Ascending aorta (tissue), 2 donors: Measurements from ENCODE around the gene CTDNEP1. TPM values are rescaled to one million over a fixed set of nuclear protein-coding genes. Genes with fewer than 3 reads are reported as not detected.

Source experiments
- DNase-seq, 2 donors: peaks; one replicate each; pipeline ENCODE4 v3.0.0-alpha.2; 2019; ENCODE audit warnings: low spot score in 2 of 2
- H3K27ac ChIP-seq, 2 donors: fragments of 200-600 bp; sonication (generic); one replicate each; pipeline ENCODE4 v1.5.1; 2016 to 2017; ENCODE audit warnings: mild to moderate bottlenecking in 1 of 2
- H3K27me3 ChIP-seq: fragments of 200-600 bp; sonication (generic); one replicate; pipeline ENCODE4 v1.5.1; 2017
- H3K36me3 ChIP-seq, 2 donors: fragments of 200-600 bp; sonication (generic); one replicate each; pipeline ENCODE4 v1.5.1; 2016
- H3K4me1 ChIP-seq, 2 donors: fragments of 200-600 bp; sonication (generic); one replicate each; pipeline ENCODE4 v1.5.1; 2016 to 2017; ENCODE audit warnings: mild to moderate bottlenecking in 1 of 2
- H3K4me3 ChIP-seq, 2 donors: fragments of 200-600 bp; sonication (generic); one replicate each; pipeline ENCODE4 v1.5.1; 2016 to 2017; ENCODE audit warnings: mild to moderate bottlenecking in 1 of 2
- H3K9me3 ChIP-seq, 2 donors: fragments of 200-600 bp; sonication (generic); one replicate each; pipeline ENCODE4 v1.5.1; 2016
- CTCF ChIP-seq, 3 experiments: fragments of 200-600 bp in 2 of 3; fragments of 450-650 bp in 1 of 3; sonication (generic) in 2 of 3; IDR thresholded peaks; one replicate each; pipeline ENCODE4 v1.5.1; 2016 to 2019; ENCODE audit warnings: antibody characterized with exemption in 3 of 3, mild to moderate bottlenecking in 1 of 3, moderate library complexity in 1 of 3
- intact Hi-C: fragments of 100-400 bp; cut with DNase I; formaldehyde crosslinking; loops from one replicate; pipeline ENCODE4 v1.15.1; 2023
- total RNA-seq: library from RNA; depleted of rRNA; stranded (reverse); fragments of >200 nt; gene quantifications from one replicate; pipeline ENCODE4 v1.1.0, GENCODE V29; 2016

The CTDNEP1 gene
- total RNA-seq, 1 donor from 2014 or later = 81.4 TPM

GRCh38 chr17:7204336-7204735, 47.2 kb downstream of the CTDNEP1 start:
- no peak for DNase-seq
- Histone ChIP-seq H3K27me3 (no peaks in the 10 kb centered on the region), H3K36me3 (peaks cover 13 to 21% of the 10 kb centered on the region in 2 donors), H3K4me3 (peak overlapping the region; percentile 55 to 71), H3K9me3 (no peaks in the 10 kb centered on the region), H3K27ac (peak overlapping the region; percentile 67 to 69), H3K4me1 (peaks cover 0 to 10% of the 10 kb centered on the region in 2 donors)
- TF ChIP-seq CTCF (IDR thresholded peaks at IDR 0.05) = no peak
- intact Hi-C loops = no loop called here

- Histone ChIP-seq H3K4me1 (peaks cover 0 to 10% of the 10 kb centered on the region in 2 donors), H3K27ac (no peak overlapping the region), H3K36me3 (peaks cover 16 to 25% of the 10 kb centered on the region in 2 donors), H3K4me3 (no peak overlapping the region), H3K27me3 (no peaks in the 10 kb centered on the region), H3K9me3 (no peaks in the 10 kb centered on the region)
- no peak for DNase-seq
- intact Hi-C loops = no loop called here
- no peak for TF ChIP-seq CTCF (IDR thresholded peaks at IDR 0.05)
Measured at GRCh38 chr17:7203391-7203790, 48.1 kb downstream of the CTDNEP1 start.

- H3K27me3 ChIP-seq = no peaks in the 10 kb centered on the region
- no peaks in the 10 kb centered on the region for H3K9me3 ChIP-seq
- peaks cover 45 to 54% of the 10 kb centered on the region in 2 donors for H3K36me3 ChIP-seq
- H3K4me3 ChIP-seq = no peak overlapping the region
- intact Hi-C loops = no loop called here
- no peak overlapping the region for H3K27ac ChIP-seq
- TF ChIP-seq CTCF (IDR thresholded peaks at IDR 0.05) = no peak
- no peaks in the 10 kb centered on the region for H3K4me1 ChIP-seq
- no peak for DNase-seq
Measured at GRCh38 chr17:7196651-7197401, 54.7 kb downstream of the CTDNEP1 start.

GRCh38 chr17:7195971-7196370, 55.6 kb downstream of the CTDNEP1 start:
- Histone ChIP-seq H3K27me3 (no peaks in the 10 kb centered on the region), H3K9me3 (no peaks in the 10 kb centered on the region), H3K27ac (no peak overlapping the region), H3K4me3 (no peak overlapping the region), H3K4me1 (no peaks in the 10 kb centered on the region), H3K36me3 (peaks cover 41 to 53% of the 10 kb centered on the region in 2 donors)
- TF ChIP-seq CTCF (IDR thresholded peaks at IDR 0.05) = no peak
- DNase-seq = no peak
- intact Hi-C loops = no loop called here

Other genes starting within 250 kb of the CTDNEP1 start
- 156 TPM for gene RNASEK, start 239.1 kb downstream of the CTDNEP1 start, total RNA-seq
- 16.4 TPM for gene BCL6B, start 228.7 kb downstream of the CTDNEP1 start, total RNA-seq
- 1.5 TPM for gene SLC16A13, start 215.7 kb downstream of the CTDNEP1 start, total RNA-seq
- gene SLC16A11, start 207.6 kb downstream of the CTDNEP1 start, total RNA-seq = not detected
- 29.8 TPM for gene CLEC10A, start 171.5 kb downstream of the CTDNEP1 start, total RNA-seq
- not detected for gene ASGR2, start 136.9 kb downstream of the CTDNEP1 start, total RNA-seq
- gene ASGR1, start 72.4 kb downstream of the CTDNEP1 start, total RNA-seq = 3.9 TPM
- 34.9 TPM for gene DLG4, start 31.9 kb downstream of the CTDNEP1 start, total RNA-seq
- 1,048 TPM for gene ACADVL, start 31.8 kb downstream of the CTDNEP1 start, total RNA-seq
- 17.2 TPM for gene DVL2, start 17.2 kb downstream of the CTDNEP1 start, total RNA-seq
- gene PHF23, start 12.3 kb downstream of the CTDNEP1 start, total RNA-seq = 13.3 TPM
- 422 TPM for gene GABARAP, start 9.3 kb downstream of the CTDNEP1 start, total RNA-seq
- gene ELP5, start 481 bp upstream of the CTDNEP1 start, total RNA-seq = 106 TPM
- gene CLDN7, start 10.7 kb upstream of the CTDNEP1 start, total RNA-seq = not detected
- gene SLC2A4, start 30.0 kb upstream of the CTDNEP1 start, total RNA-seq = 4.9 TPM
- gene YBX2, start 42.9 kb upstream of the CTDNEP1 start, total RNA-seq = not detected
- 248 TPM for gene EIF5A, start 55.9 kb upstream of the CTDNEP1 start, total RNA-seq
- gene GPS2, start 63.6 kb upstream of the CTDNEP1 start, total RNA-seq = 52.4 TPM
- gene NEURL4, start 77.6 kb upstream of the CTDNEP1 start, total RNA-seq = 22.0 TPM
- gene ACAP1, start 84.8 kb upstream of the CTDNEP1 start, total RNA-seq = 12.0 TPM
- 14.6 TPM for gene KCTD11, start 100.4 kb upstream of the CTDNEP1 start, total RNA-seq
- not detected for gene TMEM95, start 103.4 kb upstream of the CTDNEP1 start, total RNA-seq
- gene TNK1, start 129.4 kb upstream of the CTDNEP1 start, total RNA-seq = 0.43 TPM
- gene PLSCR3, start 142.8 kb upstream of the CTDNEP1 start, total RNA-seq = 297 TPM
- gene TMEM256, start 152.4 kb upstream of the CTDNEP1 start, total RNA-seq = 241 TPM
- gene NLGN2, start 156.1 kb upstream of the CTDNEP1 start, total RNA-seq = 34.3 TPM
- not detected for gene SPEM1, start 168.6 kb upstream of the CTDNEP1 start, total RNA-seq
- not detected for gene SPEM2, start 173.9 kb upstream of the CTDNEP1 start, total RNA-seq
- gene SPEM3, start 177.1 kb upstream of the CTDNEP1 start, total RNA-seq = not detected
- 20.4 TPM for gene TMEM102, start 183.7 kb upstream of the CTDNEP1 start, total RNA-seq
- gene FGF11, start 187.8 kb upstream of the CTDNEP1 start, total RNA-seq = 0.32 TPM
- 5.0 TPM for gene CHRNB1, start 193.3 kb upstream of the CTDNEP1 start, total RNA-seq
- 67.9 TPM for gene ZBTB4, start 227.9 kb upstream of the CTDNEP1 start, total RNA-seq
- not detected for gene SLC35G6, start 229.7 kb upstream of the CTDNEP1 start, total RNA-seq
- 69.5 TPM for gene POLR2A, start 232.6 kb upstream of the CTDNEP1 start, total RNA-seq